Central memory CD8-positive, alpha-beta T cell (primary cell): ENCODE measurements around the gene ROCK1.

Experiments
- ATAC-seq: fragments of 150-1000 bp; cut with Tn5 transposase; replicated peaks from 2 replicates; pipeline ENCODE4 v1.10.0; 2022; ENCODE audit warnings: mild to moderate bottlenecking, moderate FRiP score, moderate number of reproducible peaks; ENCODE audit not compliant: poor library complexity, severe bottlenecking; ENCODE audit errors: extremely low read depth
- DNase-seq, 2 donors: peaks; one replicate each; pipeline ENCODE4 v3.0.0; 2021; ENCODE audit warnings: low spot score in 2 of 2
- H3K27ac Mint-ChIP-seq: one replicate; pipeline ENCODE4 v1.8.0; 2022; ENCODE audit warnings: low read depth, mild to moderate bottlenecking, moderate library complexity, mixed read lengths
- H3K27me3 Mint-ChIP-seq: one replicate; pipeline ENCODE4 v1.8.0; 2022; ENCODE audit warnings: mixed read lengths
- H3K36me3 Mint-ChIP-seq: one replicate; pipeline ENCODE4 v1.8.0; 2022; ENCODE audit warnings: mild to moderate bottlenecking, moderate library complexity, mixed read lengths; ENCODE audit not compliant: insufficient read depth
- H3K4me1 Mint-ChIP-seq: one replicate; pipeline ENCODE4 v1.8.0; 2022; ENCODE audit warnings: mixed read lengths
- H3K4me3 Mint-ChIP-seq: one replicate; pipeline ENCODE4 v1.8.0; 2022; ENCODE audit warnings: mild to moderate bottlenecking, moderate library complexity, mixed read lengths
- H3K9me3 Mint-ChIP-seq: one replicate; pipeline ENCODE4 v1.8.0; 2022; ENCODE audit warnings: mixed read lengths

Gene ROCK1

DNA sequence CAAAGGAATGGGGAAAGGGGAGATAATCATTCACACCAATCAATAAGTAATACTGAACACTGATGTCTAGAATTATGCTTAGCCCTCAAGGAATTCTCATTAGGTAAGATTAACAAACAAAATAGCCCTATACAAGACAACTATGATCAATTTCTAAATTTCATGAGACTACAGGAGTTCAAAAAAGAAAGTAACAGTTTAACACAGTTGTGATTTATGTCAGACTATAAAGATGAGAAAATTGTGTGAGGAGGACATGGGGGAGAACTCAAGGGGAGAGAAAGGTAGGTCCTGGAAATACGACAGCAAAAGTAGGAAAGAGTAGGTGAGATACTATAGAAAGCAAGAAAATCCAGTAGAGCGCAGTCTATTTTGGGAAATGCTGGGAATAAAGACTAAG is 14.9 kb downstream of the ROCK1 start:
- H3K36me3 Mint-ChIP-seq = peaks cover 13% of the 10 kb centered on the region
- no peaks in the 10 kb centered on the region for H3K27me3 Mint-ChIP-seq
- DNase-seq (no peak), ATAC-seq (no peak)
- no peaks in the 10 kb centered on the region for H3K9me3 Mint-ChIP-seq
- H3K27ac Mint-ChIP-seq = peak overlapping the region; percentile 12
- peaks cover 55% of the 10 kb centered on the region for H3K4me1 Mint-ChIP-seq
- peak overlapping the region; percentile 10 for H3K4me3 Mint-ChIP-seq

GRCh38 chr18:21093133-21093532 is 18.5 kb downstream of the ROCK1 start:
- Mint-ChIP-seq H3K4me1 (peaks cover 48% of the 10 kb centered on the region), H3K4me3 (no peak overlapping the region), H3K9me3 (no peaks in the 10 kb centered on the region), H3K36me3 (peaks cover 9% of the 10 kb centered on the region), H3K27ac (no peak overlapping the region), H3K27me3 (no peaks in the 10 kb centered on the region)
- DNase-seq = no peak
- no peak for ATAC-seq

- Mint-ChIP-seq H3K36me3 (peaks cover 7% of the 10 kb centered on the region), H3K9me3 (no peaks in the 10 kb centered on the region), H3K27ac (peak overlapping the region; percentile 20), H3K4me3 (no peak overlapping the region), H3K27me3 (no peaks in the 10 kb centered on the region), H3K4me1 (peaks cover 53% of the 10 kb centered on the region)
- DNase-seq (no peak), ATAC-seq (no peak)
Observed at GRCh38 chr18:21090680-21091079, 20.9 kb downstream of the ROCK1 start.

DNA sequence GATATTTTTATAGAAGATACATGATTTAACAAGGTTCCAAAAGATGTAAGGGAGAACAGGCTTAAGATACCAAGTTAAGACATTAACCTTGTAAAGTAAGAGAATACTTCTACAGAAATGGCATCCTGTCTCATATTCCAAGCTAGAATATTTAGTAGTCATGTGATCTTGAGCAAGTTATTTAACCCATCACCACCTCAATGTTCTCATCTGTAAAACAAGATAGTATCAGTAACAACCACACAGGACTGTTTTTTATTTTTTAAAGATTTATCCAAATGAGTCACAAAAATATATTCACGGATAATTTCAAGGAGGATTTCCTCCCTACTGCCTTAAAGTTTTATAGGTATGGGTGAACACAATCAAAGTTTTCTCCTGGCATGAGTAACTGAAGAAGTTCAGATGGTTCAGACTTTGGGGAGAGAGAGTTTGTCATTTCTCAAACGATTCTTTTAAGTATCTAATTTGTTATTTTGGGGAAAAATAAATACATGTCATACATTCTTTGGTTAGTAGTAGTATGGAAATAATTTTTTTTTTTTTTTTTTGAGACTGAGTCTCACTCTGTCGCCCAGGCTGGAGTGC is 25.9 kb downstream of the ROCK1 start:
- Mint-ChIP-seq H3K27me3 (no peaks in the 10 kb centered on the region), H3K4me1 (peaks cover 84% of the 10 kb centered on the region), H3K27ac (no peak overlapping the region), H3K36me3 (peaks cover 5% of the 10 kb centered on the region), H3K9me3 (no peaks in the 10 kb centered on the region), H3K4me3 (peak overlapping the region; percentile 50)
- no peak for ATAC-seq
- DNase-seq = no peak

DNA sequence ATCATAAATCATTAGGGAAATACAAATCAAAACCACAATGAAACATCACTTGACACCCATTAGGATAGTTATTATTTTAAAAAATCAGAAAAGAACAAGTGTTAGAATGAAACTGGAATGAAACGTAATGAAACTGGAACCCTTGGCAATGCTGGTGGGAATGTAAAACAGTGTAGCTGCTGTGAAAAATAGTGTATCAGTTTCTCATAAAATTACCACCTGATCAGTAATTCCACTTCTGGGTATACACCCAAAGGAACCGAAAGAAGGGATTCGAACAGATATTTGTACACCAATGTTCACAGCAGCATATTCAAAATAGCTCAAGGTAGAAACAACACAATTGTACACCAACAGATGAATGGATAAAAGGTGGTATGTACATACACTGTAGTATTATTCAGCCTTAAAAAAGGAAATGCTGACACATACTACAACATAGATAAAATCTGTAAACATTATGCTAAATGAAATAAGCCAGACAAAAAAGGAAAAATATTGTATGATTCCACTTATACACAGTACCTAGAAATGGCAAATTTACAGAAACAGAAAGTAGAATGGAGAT is 27.0 kb downstream of the ROCK1 start:
- no peaks in the 10 kb centered on the region for H3K27me3 Mint-ChIP-seq
- peak overlapping the region; percentile 36 for H3K27ac Mint-ChIP-seq
- H3K9me3 Mint-ChIP-seq = no peaks in the 10 kb centered on the region
- peaks cover 84% of the 10 kb centered on the region for H3K4me1 Mint-ChIP-seq
- DNase-seq (no peak), ATAC-seq (peak; percentile 14)
- H3K4me3 Mint-ChIP-seq = peak overlapping the region; percentile 50
- peaks cover 5% of the 10 kb centered on the region for H3K36me3 Mint-ChIP-seq

DNA sequence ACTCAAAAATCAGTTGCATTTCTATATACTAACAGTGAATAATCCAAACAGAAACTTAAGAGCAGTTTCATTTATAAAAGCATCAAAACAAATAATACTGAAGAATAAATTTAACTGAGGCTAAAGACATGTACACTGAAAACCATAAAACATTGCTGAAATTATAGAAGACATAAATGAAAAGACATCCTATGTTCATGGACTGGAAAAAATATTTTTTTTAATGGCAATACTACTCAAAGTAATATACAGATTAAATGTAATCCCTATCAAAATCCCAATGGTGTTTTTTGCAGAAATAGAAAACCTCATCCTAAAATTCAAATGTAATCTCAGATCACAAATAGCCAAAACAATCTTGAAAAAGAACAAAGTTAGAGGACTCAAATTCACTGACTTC is 28.6 kb downstream of the ROCK1 start:
- H3K27ac Mint-ChIP-seq = peak overlapping the region; percentile 29
- H3K9me3 Mint-ChIP-seq = no peaks in the 10 kb centered on the region
- DNase-seq (no peak), ATAC-seq (no peak)
- no peaks in the 10 kb centered on the region for H3K27me3 Mint-ChIP-seq
- peaks cover 96% of the 10 kb centered on the region for H3K4me1 Mint-ChIP-seq
- H3K4me3 Mint-ChIP-seq = no peak overlapping the region
- H3K36me3 Mint-ChIP-seq = peaks cover 7% of the 10 kb centered on the region

DNA sequence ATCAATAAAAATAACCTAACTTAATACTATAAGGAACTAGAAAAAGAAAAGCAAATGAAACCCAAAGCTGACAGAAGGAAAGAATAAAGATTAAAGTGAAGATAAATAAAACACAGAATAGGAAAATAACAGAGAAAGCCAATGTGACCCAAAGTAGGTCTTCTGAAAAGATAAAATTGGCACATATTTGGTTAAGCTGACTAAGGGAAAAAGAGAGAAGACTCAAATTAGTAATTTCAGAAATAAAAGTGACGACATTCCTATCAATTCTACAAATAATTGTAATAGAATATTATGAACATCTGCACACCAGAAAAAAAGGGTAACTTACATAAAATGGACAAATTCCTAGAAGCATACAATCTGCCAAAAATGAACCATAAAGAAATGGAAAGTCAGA is 30.2 kb downstream of the ROCK1 start:
- Mint-ChIP-seq H3K4me3 (peak overlapping the region; percentile 2), H3K27ac (no peak overlapping the region), H3K36me3 (peaks cover 10% of the 10 kb centered on the region), H3K27me3 (no peaks in the 10 kb centered on the region), H3K4me1 (peaks cover 88% of the 10 kb centered on the region), H3K9me3 (no peaks in the 10 kb centered on the region)
- ATAC-seq = no peak
- no peak for DNase-seq

GRCh38 chr18:21080576-21080975 is 31.0 kb downstream of the ROCK1 start:
- no peaks in the 10 kb centered on the region for H3K27me3 Mint-ChIP-seq
- H3K36me3 Mint-ChIP-seq = peaks cover 10% of the 10 kb centered on the region
- H3K4me1 Mint-ChIP-seq = peaks cover 89% of the 10 kb centered on the region
- no peak for DNase-seq
- H3K27ac Mint-ChIP-seq = peak overlapping the region; percentile 63
- H3K4me3 Mint-ChIP-seq = peak overlapping the region; percentile 2
- H3K9me3 Mint-ChIP-seq = no peaks in the 10 kb centered on the region
- no peak for ATAC-seq

- peak overlapping the region; percentile 23 for H3K4me3 Mint-ChIP-seq
- peak; percentile 28 for ATAC-seq
- H3K27me3 Mint-ChIP-seq = no peaks in the 10 kb centered on the region
- peak overlapping the region; percentile 52 for H3K27ac Mint-ChIP-seq
- DNase-seq = no peak
- peaks cover 64% of the 10 kb centered on the region for H3K4me1 Mint-ChIP-seq
- H3K36me3 Mint-ChIP-seq = peaks cover 6% of the 10 kb centered on the region
- H3K9me3 Mint-ChIP-seq = no peaks in the 10 kb centered on the region
Observed at GRCh38 chr18:21074336-21075323, 37.0 kb downstream of the ROCK1 start.

DNA sequence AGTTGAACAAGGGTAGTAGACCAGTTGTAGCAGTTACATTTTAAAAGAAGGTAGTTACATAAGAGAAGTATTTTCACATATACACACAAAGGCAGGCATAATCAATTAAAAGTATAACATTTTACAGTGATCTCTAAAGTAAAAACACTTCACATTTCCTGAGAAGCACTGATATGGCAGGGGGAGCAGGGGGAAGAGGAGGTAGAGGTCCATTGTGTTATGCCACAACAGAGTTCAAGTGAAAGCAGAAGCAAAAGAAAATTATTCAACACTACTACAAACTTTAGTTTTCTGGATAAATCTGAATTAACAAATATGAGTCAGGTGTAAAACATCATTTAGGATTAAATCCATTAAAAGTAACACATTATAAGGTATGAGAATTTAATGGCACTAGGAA is 38.4 kb downstream of the ROCK1 start:
- Mint-ChIP-seq H3K4me3 (peak overlapping the region; percentile 21), H3K27ac (no peak overlapping the region), H3K9me3 (no peaks in the 10 kb centered on the region), H3K36me3 (peaks cover 4% of the 10 kb centered on the region), H3K27me3 (no peaks in the 10 kb centered on the region), H3K4me1 (peaks cover 51% of the 10 kb centered on the region)
- DNase-seq (no peak), ATAC-seq (no peak)

- Mint-ChIP-seq H3K9me3 (no peaks in the 10 kb centered on the region), H3K36me3 (peaks cover 4% of the 10 kb centered on the region), H3K27me3 (no peaks in the 10 kb centered on the region), H3K4me3 (no peak overlapping the region), H3K4me1 (peaks cover 45% of the 10 kb centered on the region), H3K27ac (no peak overlapping the region)
- no peak for ATAC-seq
- no peak for DNase-seq
Observed at GRCh38 chr18:21071071-21071470, 40.5 kb downstream of the ROCK1 start.

GRCh38 chr18:21069468-21069867 is 42.1 kb downstream of the ROCK1 start:
- Mint-ChIP-seq H3K27ac (no peak overlapping the region), H3K9me3 (no peaks in the 10 kb centered on the region), H3K4me1 (peaks cover 39% of the 10 kb centered on the region), H3K4me3 (no peak overlapping the region), H3K36me3 (peaks cover 3% of the 10 kb centered on the region), H3K27me3 (no peaks in the 10 kb centered on the region)
- DNase-seq (no peak), ATAC-seq (no peak)

DNA sequence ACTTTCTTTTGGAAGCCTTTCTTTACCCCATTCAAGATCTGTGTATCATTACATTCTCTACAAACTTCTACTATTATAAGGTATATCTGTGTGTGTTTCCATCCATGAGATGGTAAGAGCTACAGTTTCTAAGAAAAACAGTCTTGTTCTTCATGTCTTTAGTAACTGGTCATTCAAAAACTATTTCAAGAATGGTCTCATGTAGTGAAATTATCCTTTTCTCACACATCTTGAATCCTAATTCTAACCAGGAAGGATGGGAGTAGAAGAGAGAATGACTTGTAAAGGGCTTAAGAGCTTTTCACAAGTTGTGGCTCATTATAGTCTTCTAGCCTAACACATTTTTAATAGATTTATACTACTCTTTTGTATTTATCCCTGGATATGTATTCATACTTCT is 47.3 kb downstream of the ROCK1 start:
- Mint-ChIP-seq H3K27ac (peak overlapping the region; percentile 2), H3K27me3 (no peaks in the 10 kb centered on the region), H3K9me3 (no peaks in the 10 kb centered on the region), H3K4me1 (peaks cover 41% of the 10 kb centered on the region), H3K36me3 (peaks cover 8% of the 10 kb centered on the region), H3K4me3 (no peak overlapping the region)
- no peak for DNase-seq
- ATAC-seq = no peak
